Stimulated activated CD8-positive, alpha-beta memory T cell treated with anti-CD3 and anti-CD28 coated beads, Interleukin-12 subunit alpha, Interleukin-12 subunit beta, amount 100 ng/mL, for 1 hour (primary cell): Measurements from ENCODE around the gene SYCP2L.

Experiments
- DNase-seq: peaks from one replicate; pipeline ENCODE4 v3.0.0-alpha.2; 2020; ENCODE audit warnings: low read depth

Gene SYCP2L

GRCh38 chr6:11008821-11009220, 122.0 kb downstream of the SYCP2L start:
- DNase-seq, result no peak

- DNase-seq, result no peak
Measured at GRCh38 chr6:11009353-11009752, 122.5 kb downstream of the SYCP2L start.

GRCh38 chr6:11011787-11012234, 125.0 kb downstream of the SYCP2L start:
- DNase-seq, result no peak

- no peak for DNase-seq
Measured at GRCh38 chr6:11012295-11012754, 125.5 kb downstream of the SYCP2L start.

- no peak for DNase-seq
Measured at GRCh38 chr6:11012976-11013720, 126.3 kb downstream of the SYCP2L start.

- no peak for DNase-seq
Measured at GRCh38 chr6:11013721-11014070, 126.8 kb downstream of the SYCP2L start.

GRCh38 chr6:11015102-11015501, 128.2 kb downstream of the SYCP2L start:
- DNase-seq, result no peak

GRCh38 chr6:11016452-11016851, 129.6 kb downstream of the SYCP2L start:
- no peak for DNase-seq

- DNase-seq, result no peak
Measured at GRCh38 chr6:11017090-11017489, 130.2 kb downstream of the SYCP2L start.

GRCh38 chr6:11018225-11018624, 131.4 kb downstream of the SYCP2L start:
- no peak for DNase-seq

GRCh38 chr6:11021003-11021402, 134.2 kb downstream of the SYCP2L start:
- no peak for DNase-seq

GRCh38 chr6:11021714-11022113, 134.9 kb downstream of the SYCP2L start:
- no peak for DNase-seq

GRCh38 chr6:11023032-11023431, 136.2 kb downstream of the SYCP2L start:
- DNase-seq, result no peak
